Measurements from ENCODE around the gene GLIPR1L2. TPM values are rescaled to one million over a fixed set of nuclear protein-coding genes. Genes with fewer than 3 reads are reported as not detected.
"Not testable (repeated sequence)": the region's sequence is repeated elsewhere in the genome, so short reads cannot be mapped to it uniquely, and the experiment has no call there.

Gene GLIPR1L2
- total RNA-seq, 1 experiment from 2014 or later, result not detected

DNA sequence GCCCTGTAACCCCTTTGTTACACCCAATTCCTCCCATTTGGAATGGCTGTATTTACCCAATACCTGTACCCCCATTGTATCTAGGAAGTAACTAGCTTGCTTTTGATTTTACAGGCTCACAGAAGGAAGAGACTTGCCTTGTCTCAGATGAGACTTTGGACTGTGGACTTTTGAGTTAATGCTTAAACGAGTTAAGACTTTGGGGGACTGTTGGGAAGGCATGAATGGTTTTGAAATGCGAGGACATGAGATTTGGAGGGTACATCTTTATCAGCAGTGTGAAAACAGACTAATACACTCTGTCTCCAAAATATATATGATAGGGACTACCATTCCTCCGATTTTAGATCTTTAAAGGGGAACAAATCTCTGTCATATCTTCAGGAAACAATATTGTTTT lies 51.6 kb downstream of the GLIPR1L2 start:
- H3K9me2 ChIP-seq (replicated peaks; ENCODE audit: low read length); H3K9me3 ChIP-seq (ENCODE audit: low read length); POLR2A ChIA-PET (ENCODE audit: unreplicated experiment); H4K20me1 ChIP-seq (ENCODE audit: low read length); H3K79me2 ChIP-seq (ENCODE audit: low read length); H3K36me3 ChIP-seq (ENCODE audit: low read depth, low read length); H2AFZ ChIP-seq (ENCODE audit: low read length); H3K4me3 ChIP-seq (ENCODE audit: low read length); BruUV-seq (replicated peaks); H3K9ac ChIP-seq (ENCODE audit: low read length); DNase-seq; H3F3A ChIP-seq (ENCODE audit: low read length, unreplicated experiment); H3K4me2 ChIP-seq (ENCODE audit: low read length); H3K27ac ChIP-seq (ENCODE audit: low read length); H3K27me3 ChIP-seq (ENCODE audit: low read length); ATAC-seq: not testable (repeated sequence)
- H3K4me1 ChIP-seq (ENCODE audit: insufficient read depth, low read length), result peaks cover 33% of the 10 kb centered on the region
- intact Hi-C loops (cut with micrococcal nuclease), result loop anchor here (5.0 kb wide), 1 partner anchor 55 kb away; no protein-coding TSS in a partner anchor
- CTCF ChIA-PET, result interaction anchor here (0.6 kb wide), 1 partner anchor 427 kb away, joined by 8 read pairs; no protein-coding TSS in a partner anchor

DNA sequence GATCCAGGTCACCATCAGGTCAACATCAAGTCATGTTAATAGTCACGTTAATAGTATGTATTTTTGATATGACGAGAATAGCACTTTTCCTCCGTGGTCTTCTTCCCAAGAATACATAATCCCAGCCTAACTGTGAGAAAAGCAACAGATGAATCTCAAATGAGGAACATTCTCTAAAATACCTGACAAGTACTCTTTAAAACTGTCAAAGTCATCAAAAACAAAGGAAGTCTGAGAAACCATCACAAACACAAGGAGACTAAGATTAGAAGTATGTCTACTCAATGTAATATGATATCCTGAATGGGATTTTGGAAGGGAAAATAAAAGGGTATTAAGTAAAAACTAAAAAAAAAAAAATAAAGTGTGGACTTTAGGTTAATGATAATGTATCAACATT lies 52.8 kb downstream of the GLIPR1L2 start:
- no peaks in the 10 kb centered on the region for H3K9me3 ChIP-seq (ENCODE audit: low read length)
- H3K9ac ChIP-seq (ENCODE audit: low read length), result no peak overlapping the region
- CTCF ChIA-PET, result no interaction called here
- H3K79me2 ChIP-seq (ENCODE audit: low read length), result no peaks in the 10 kb centered on the region
- BruUV-seq (replicated peaks), result no TSS peak
- no peak overlapping the region for H2AFZ ChIP-seq (ENCODE audit: low read length)
- H3K9me2 ChIP-seq (replicated peaks; ENCODE audit: low read length), result no peaks in the 10 kb centered on the region
- no peak overlapping the region for H3K27ac ChIP-seq (ENCODE audit: low read length)
- peak overlapping the region; percentile 56; the same call in 1 of the 2 replicates for H3K4me2 ChIP-seq (ENCODE audit: low read length)
- DNase-seq, result peak; percentile 36
- no peak overlapping the region for H3K4me3 ChIP-seq (ENCODE audit: low read length)
- POLR2A ChIA-PET (ENCODE audit: unreplicated experiment), result no interaction called here
- no peaks in the 10 kb centered on the region for H3K36me3 ChIP-seq (ENCODE audit: low read depth, low read length)
- no peaks in the 10 kb centered on the region for H3K27me3 ChIP-seq (ENCODE audit: low read length)
- no peak for ATAC-seq
- intact Hi-C loops (cut with micrococcal nuclease), result loop anchor here (5.0 kb wide), 1 partner anchor 54 kb away; no protein-coding TSS in a partner anchor
- no peaks in the 10 kb centered on the region for H4K20me1 ChIP-seq (ENCODE audit: low read length)
- TF ChIP-seq EZH2phosphoT487 (IDR thresholded peaks at IDR 0.05; ENCODE audit: borderline replicate concordance, low read length), result no peak
- no peak for TF ChIP-seq CTCF (conservative IDR thresholded peaks at IDR 0.05; ENCODE audit: low read depth, low read length)
- no peak for TF ChIP-seq EZH2 (IDR thresholded peaks at IDR 0.05; ENCODE audit: low read length, unreplicated experiment)
- no peaks in the 10 kb centered on the region for H3F3A ChIP-seq (ENCODE audit: low read length, unreplicated experiment)
- peaks cover 46% of the 10 kb centered on the region for H3K4me1 ChIP-seq (ENCODE audit: insufficient read depth, low read length)

DNA sequence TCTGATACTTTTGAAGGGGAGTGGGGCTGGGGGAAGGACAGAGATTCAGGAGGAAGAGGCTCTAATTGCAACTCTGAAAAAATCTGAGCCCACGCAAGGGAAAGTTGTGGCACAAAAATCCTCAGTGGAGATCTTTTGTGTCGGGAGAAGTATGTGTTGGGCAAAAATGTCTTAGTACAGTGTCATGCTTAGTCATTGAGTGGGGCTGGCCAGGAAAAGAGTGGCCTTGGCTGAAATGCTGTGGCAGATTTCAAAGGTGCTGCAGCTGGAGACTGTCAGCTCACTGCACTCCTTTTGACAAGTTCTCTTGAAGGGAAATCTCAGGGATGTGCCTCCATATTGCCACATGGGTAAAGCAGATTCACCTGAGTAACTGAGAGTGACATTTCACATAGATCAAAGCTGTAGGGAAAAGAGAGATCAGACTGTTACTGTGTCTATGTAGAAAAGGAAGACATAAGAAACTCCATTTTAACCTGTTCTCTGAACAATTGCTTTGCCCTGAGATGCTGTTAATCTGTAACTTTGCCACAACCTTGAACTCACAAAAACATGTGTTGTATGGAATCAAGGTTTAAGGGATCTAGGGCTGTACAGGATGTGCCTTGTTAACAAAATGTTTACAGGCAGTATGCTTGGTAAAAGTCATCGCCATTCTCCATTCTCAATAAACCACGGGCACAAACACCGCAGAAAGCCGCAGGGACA lies 53.7 kb downstream of the GLIPR1L2 start:
- Histone ChIP-seq H3K27ac (ENCODE audit: low read length) (peak overlapping the region; percentile 51), H2AFZ (ENCODE audit: low read length) (peak overlapping the region; percentile 75), H3K9me2 (replicated peaks; ENCODE audit: low read length) (no peaks in the 10 kb centered on the region), H3K4me2 (ENCODE audit: low read length) (peak overlapping the region; percentile 56), H3K36me3 (ENCODE audit: low read depth, low read length) (no peaks in the 10 kb centered on the region), H3K4me1 (ENCODE audit: insufficient read depth, low read length) (peaks cover 48% of the 10 kb centered on the region), H3K79me2 (ENCODE audit: low read length) (no peaks in the 10 kb centered on the region), H3K9ac (ENCODE audit: low read length) (no peak overlapping the region), H3K27me3 (ENCODE audit: low read length) (no peaks in the 10 kb centered on the region), H3K9me3 (ENCODE audit: low read length) (no peaks in the 10 kb centered on the region), H3F3A (ENCODE audit: low read length, unreplicated experiment) (no peaks in the 10 kb centered on the region), H3K4me3 (ENCODE audit: low read length) (no peak overlapping the region), H4K20me1 (ENCODE audit: low read length) (no peaks in the 10 kb centered on the region)
- intact Hi-C loops (cut with micrococcal nuclease), result loop anchor here (5.0 kb wide), 1 partner anchor 53 kb away; no protein-coding TSS in a partner anchor
- peak; percentile 75 for DNase-seq
- TF ChIP-seq CTCF (conservative IDR thresholded peaks at IDR 0.05; ENCODE audit: low read depth, low read length) (no peak), EZH2 (IDR thresholded peaks at IDR 0.05; ENCODE audit: low read length, unreplicated experiment) (no peak), EZH2phosphoT487 (IDR thresholded peaks at IDR 0.05; ENCODE audit: borderline replicate concordance, low read length) (no peak)
- no TSS peak for BruUV-seq (replicated peaks)
- ATAC-seq, result peak; percentile 76
- ChIA-PET CTCF (no interaction called here), POLR2A (ENCODE audit: unreplicated experiment) (interaction anchor here (0.5 kb wide), 1 partner anchor 258 kb away, joined by 4 read pairs; no protein-coding TSS in a partner anchor)

DNA sequence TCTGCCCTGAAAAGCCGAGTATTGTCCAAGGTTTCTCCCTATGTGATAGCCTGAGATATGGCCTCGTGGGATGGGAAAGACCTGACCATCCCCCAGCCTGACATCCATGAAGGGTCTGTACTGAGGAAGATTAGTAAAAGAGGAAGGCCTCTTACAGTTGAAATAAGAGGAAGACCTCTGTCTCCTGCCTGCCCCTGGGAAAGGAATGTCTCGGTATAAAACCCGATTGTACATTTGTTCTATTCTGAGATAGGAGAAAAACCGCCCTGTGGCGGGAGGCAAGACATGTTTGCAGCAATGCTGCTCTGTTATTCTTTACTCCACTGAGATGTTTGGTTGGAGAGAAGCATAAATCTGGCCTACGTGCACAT lies 54.2 kb downstream of the GLIPR1L2 start:
- H3K9me2 ChIP-seq (replicated peaks; ENCODE audit: low read length); H3K4me2 ChIP-seq (ENCODE audit: low read length); H3K27ac ChIP-seq (ENCODE audit: low read length); H3K9ac ChIP-seq (ENCODE audit: low read length); H3K27me3 ChIP-seq (ENCODE audit: low read length); ATAC-seq; DNase-seq; intact Hi-C loops (cut with micrococcal nuclease); CTCF ChIA-PET; H3K79me2 ChIP-seq (ENCODE audit: low read length); H2AFZ ChIP-seq (ENCODE audit: low read length); H3K36me3 ChIP-seq (ENCODE audit: low read depth, low read length); H4K20me1 ChIP-seq (ENCODE audit: low read length); BruUV-seq (replicated peaks); H3F3A ChIP-seq (ENCODE audit: low read length, unreplicated experiment); H3K4me3 ChIP-seq (ENCODE audit: low read length); H3K9me3 ChIP-seq (ENCODE audit: low read length); POLR2A ChIA-PET (ENCODE audit: unreplicated experiment): not testable (repeated sequence)
- H3K4me1 ChIP-seq (ENCODE audit: insufficient read depth, low read length), result peaks cover 48% of the 10 kb centered on the region

All from PC-3 (cell line).